Chondrocyte (in vitro differentiated cells): ENCODE measurements around the gene SIPA1L3. TPM values are rescaled to one million over a fixed set of nuclear protein-coding genes. Genes with fewer than 3 reads are reported as not detected.

Source experiments
- DNase-seq: peaks from one replicate; pipeline ENCODE4 v3.0.0; 2021; ENCODE audit warnings: mixed read lengths, low spot score
- H3K27ac Mint-ChIP-seq: one replicate; pipeline ENCODE4 v1.8.0; 2021; ENCODE audit warnings: mild to moderate bottlenecking, moderate library complexity, mixed read lengths; ENCODE audit not compliant: unreplicated experiment
- H3K27me3 Mint-ChIP-seq: 2 replicates; pipeline ENCODE4 v1.8.0; 2021; ENCODE audit warnings: low read depth, mixed read lengths
- H3K36me3 Mint-ChIP-seq: 2 replicates; pipeline ENCODE4 v1.8.0; 2021; ENCODE audit warnings: low read depth, mixed read lengths
- H3K4me1 Mint-ChIP-seq: 2 replicates; pipeline ENCODE4 v1.8.0; 2021; ENCODE audit warnings: low read depth, mild to moderate bottlenecking, mixed read lengths
- H3K4me3 Mint-ChIP-seq: one replicate; pipeline ENCODE4 v1.8.0; 2021; ENCODE audit warnings: mild to moderate bottlenecking, moderate library complexity, mixed read lengths; ENCODE audit not compliant: unreplicated experiment
- H3K9me3 Mint-ChIP-seq: 2 replicates; pipeline ENCODE4 v1.8.0; 2021; ENCODE audit warnings: low read depth, mixed read lengths
- CTCF ChIP-seq: fragments of 200-600 bp; sonication (generic); IDR thresholded peaks from 2 replicates; pipeline ENCODE4 v1.5.0; 2021; ENCODE audit warnings: antibody characterized with exemption, mild to moderate bottlenecking, moderate library complexity
- total RNA-seq: library from RNA; stranded (reverse); gene quantifications from 3 replicates; pipeline ENCODE4 v1.2.1, GENCODE V29; 2021

The SIPA1L3 gene
- total RNA-seq, 1 donor from 2014 or later: 17.5 TPM

- H3K9me3 Mint-ChIP-seq: no peaks in the 10 kb centered on the region
- TF ChIP-seq CTCF: no peak
- H3K36me3 Mint-ChIP-seq: peaks cover 9% of the 10 kb centered on the region
- H3K4me1 Mint-ChIP-seq: no peaks in the 10 kb centered on the region
- no peaks in the 10 kb centered on the region for H3K27me3 Mint-ChIP-seq
- DNase-seq: no peak
- H3K4me3 Mint-ChIP-seq: no peak overlapping the region
- no peak overlapping the region for H3K27ac Mint-ChIP-seq
Measured at GRCh38 chr19:38197937-38198704, 291.1 kb downstream of the SIPA1L3 start.

- Mint-ChIP-seq H3K9me3 (no peaks in the 10 kb centered on the region), H3K27ac (no peak overlapping the region), H3K36me3 (peaks cover 9% of the 10 kb centered on the region), H3K27me3 (no peaks in the 10 kb centered on the region), H3K4me1 (no peaks in the 10 kb centered on the region), H3K4me3 (no peak overlapping the region)
- no peak for DNase-seq
- no peak for TF ChIP-seq CTCF
Measured at GRCh38 chr19:38199340-38199739, 292.3 kb downstream of the SIPA1L3 start.

- no peaks in the 10 kb centered on the region for H3K4me1 Mint-ChIP-seq
- peaks cover 6% of the 10 kb centered on the region for H3K36me3 Mint-ChIP-seq
- H3K27me3 Mint-ChIP-seq: no peaks in the 10 kb centered on the region
- H3K9me3 Mint-ChIP-seq: no peaks in the 10 kb centered on the region
- H3K4me3 Mint-ChIP-seq: no peak overlapping the region
- no peak for DNase-seq
- no peak for TF ChIP-seq CTCF
- no peak overlapping the region for H3K27ac Mint-ChIP-seq
Measured at GRCh38 chr19:38201731-38202130, 294.7 kb downstream of the SIPA1L3 start.

GRCh38 chr19:38202504-38202903 lies 295.5 kb downstream of the SIPA1L3 start:
- DNase-seq: no peak
- Mint-ChIP-seq H3K4me3 (no peak overlapping the region), H3K4me1 (no peaks in the 10 kb centered on the region), H3K27ac (no peak overlapping the region), H3K9me3 (no peaks in the 10 kb centered on the region), H3K36me3 (peaks cover 6% of the 10 kb centered on the region), H3K27me3 (no peaks in the 10 kb centered on the region)
- no peak for TF ChIP-seq CTCF

- Mint-ChIP-seq H3K9me3 (no peaks in the 10 kb centered on the region), H3K27ac (no peak overlapping the region), H3K4me3 (no peak overlapping the region), H3K27me3 (no peaks in the 10 kb centered on the region), H3K4me1 (no peaks in the 10 kb centered on the region), H3K36me3 (peaks cover 6% of the 10 kb centered on the region)
- DNase-seq: no peak
- no peak for TF ChIP-seq CTCF
Measured at GRCh38 chr19:38203197-38203596, 296.2 kb downstream of the SIPA1L3 start.
